Measurements from ENCODE around the gene HIVEP3.

HIVEP3 gene

DNA sequence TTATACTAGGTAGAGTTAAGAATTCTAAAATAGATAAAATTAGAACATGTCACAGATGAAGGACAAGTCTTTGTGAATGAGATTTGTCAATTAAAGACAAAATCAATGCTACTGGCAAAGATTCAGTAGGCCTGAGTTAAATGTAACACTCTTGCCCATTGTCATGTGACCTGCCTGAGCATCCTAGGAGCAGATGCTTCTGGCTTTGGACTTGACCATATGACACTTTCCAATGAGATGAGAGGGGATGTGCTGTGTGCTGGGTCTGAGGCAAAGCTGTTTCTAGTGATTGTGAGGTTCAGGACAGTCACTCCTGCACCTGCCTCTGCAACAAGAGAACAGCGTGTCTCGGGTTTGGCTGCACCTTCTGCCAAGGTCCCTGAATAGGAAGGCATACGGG, 144.9 kb downstream of the HIVEP3 start:
- Histone ChIP-seq H3K4me1 (ENCODE audit: low read depth, poor library complexity, severe bottlenecking) (no peaks in the 10 kb centered on the region), H3K79me2 (ENCODE audit: insufficient read depth, low read depth) (no peaks in the 10 kb centered on the region)

GRCh38 chr1:41773144-41773591, 145.6 kb downstream of the HIVEP3 start:
- no peak overlapping the region for H3K9ac ChIP-seq
- no peaks in the 10 kb centered on the region for H3K4me1 ChIP-seq (ENCODE audit: low read depth, poor library complexity, severe bottlenecking)
- TF ChIP-seq, protein P1, sequence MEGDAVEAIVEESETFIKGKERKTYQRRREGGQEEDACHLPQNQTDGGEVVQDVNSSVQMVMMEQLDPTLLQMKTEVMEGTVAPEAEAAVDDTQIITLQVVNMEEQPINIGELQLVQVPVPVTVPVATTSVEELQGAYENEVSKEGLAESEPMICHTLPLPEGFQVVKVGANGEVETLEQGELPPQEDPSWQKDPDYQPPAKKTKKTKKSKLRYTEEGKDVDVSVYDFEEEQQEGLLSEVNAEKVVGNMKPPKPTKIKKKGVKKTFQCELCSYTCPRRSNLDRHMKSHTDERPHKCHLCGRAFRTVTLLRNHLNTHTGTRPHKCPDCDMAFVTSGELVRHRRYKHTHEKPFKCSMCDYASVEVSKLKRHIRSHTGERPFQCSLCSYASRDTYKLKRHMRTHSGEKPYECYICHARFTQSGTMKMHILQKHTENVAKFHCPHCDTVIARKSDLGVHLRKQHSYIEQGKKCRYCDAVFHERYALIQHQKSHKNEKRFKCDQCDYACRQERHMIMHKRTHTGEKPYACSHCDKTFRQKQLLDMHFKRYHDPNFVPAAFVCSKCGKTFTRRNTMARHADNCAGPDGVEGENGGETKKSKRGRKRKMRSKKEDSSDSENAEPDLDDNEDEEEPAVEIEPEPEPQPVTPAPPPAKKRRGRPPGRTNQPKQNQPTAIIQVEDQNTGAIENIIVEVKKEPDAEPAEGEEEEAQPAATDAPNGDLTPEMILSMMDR (conservative IDR thresholded peaks at IDR 0.05; ENCODE audit: low read depth, low read length) = no peak
- H3K79me2 ChIP-seq (ENCODE audit: insufficient read depth, low read depth) = no peaks in the 10 kb centered on the region
- no peaks in the 10 kb centered on the region for H3K36me3 ChIP-seq (ENCODE audit: insufficient read depth)
- H3K27ac ChIP-seq = no peak overlapping the region
- no peaks in the 10 kb centered on the region for H3K27me3 ChIP-seq (ENCODE audit: insufficient read depth, low read depth)
- no peak overlapping the region for H3K4me2 ChIP-seq
- no peaks in the 10 kb centered on the region for H4K20me1 ChIP-seq (ENCODE audit: insufficient read depth)
- H3K4me3 ChIP-seq (IDR thresholded peaks at IDR 0.05; ENCODE audit: insufficient read depth, low read depth, low read length) = no peak overlapping the region
- no peak overlapping the region for H2AFZ ChIP-seq (ENCODE audit: low read depth)

More for the DNA sequence above, 144.9 kb downstream of the HIVEP3 start:
- H3K4me2 ChIP-seq = no peak overlapping the region
- H3K27ac ChIP-seq = no peak overlapping the region
- no peaks in the 10 kb centered on the region for H3K27me3 ChIP-seq (ENCODE audit: insufficient read depth, low read depth)
- H4K20me1 ChIP-seq (ENCODE audit: insufficient read depth) = no peaks in the 10 kb centered on the region
- no peak overlapping the region for H3K4me3 ChIP-seq (IDR thresholded peaks at IDR 0.05; ENCODE audit: insufficient read depth, low read depth, low read length)
- H3K9ac ChIP-seq = no peak overlapping the region
- no peaks in the 10 kb centered on the region for H3K36me3 ChIP-seq (ENCODE audit: insufficient read depth)
- TF ChIP-seq, protein P1 (conservative IDR thresholded peaks at IDR 0.05; ENCODE audit: low read depth, low read length) = no peak
- no peak overlapping the region for H2AFZ ChIP-seq (ENCODE audit: low read depth)

GRCh38 chr1:41769068-41769467, 149.7 kb downstream of the HIVEP3 start:
- Histone ChIP-seq H3K4me2 (no peak overlapping the region), H3K27ac (no peak overlapping the region), H3K27me3 (ENCODE audit: insufficient read depth, low read depth) (no peaks in the 10 kb centered on the region), H3K9ac (no peak overlapping the region), H4K20me1 (ENCODE audit: insufficient read depth) (no peaks in the 10 kb centered on the region), H3K36me3 (ENCODE audit: insufficient read depth) (no peaks in the 10 kb centered on the region), H3K4me1 (ENCODE audit: low read depth, poor library complexity, severe bottlenecking) (no peaks in the 10 kb centered on the region), H3K4me3 (IDR thresholded peaks at IDR 0.05; ENCODE audit: insufficient read depth, low read depth, low read length) (no peak overlapping the region), H3K79me2 (ENCODE audit: insufficient read depth, low read depth) (no peaks in the 10 kb centered on the region), H2AFZ (ENCODE audit: low read depth) (no peak overlapping the region)
- TF ChIP-seq, protein P1 (conservative IDR thresholded peaks at IDR 0.05; ENCODE audit: low read depth, low read length) = no peak

DNA sequence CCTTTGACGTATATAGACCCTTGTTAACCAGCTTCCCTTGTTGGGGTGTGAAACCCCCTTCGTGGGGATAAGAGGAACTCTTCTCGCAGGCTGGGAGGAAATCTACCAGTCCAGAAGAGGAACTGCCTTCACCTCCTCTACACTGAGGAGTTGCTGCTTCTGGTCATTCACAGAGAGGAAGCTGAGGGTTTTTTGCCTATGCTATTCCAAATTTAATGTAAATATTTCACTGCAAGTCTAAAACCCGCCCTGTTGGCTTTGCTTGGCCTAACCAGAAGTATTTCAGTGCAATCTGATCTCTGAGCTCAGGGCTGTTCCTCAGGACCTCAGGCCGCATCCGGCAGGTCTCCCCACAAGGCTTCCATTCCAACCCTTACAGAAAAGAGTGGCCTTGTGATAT, 150.1 kb downstream of the HIVEP3 start:
- TF ChIP-seq, protein P1 (conservative IDR thresholded peaks at IDR 0.05; ENCODE audit: low read depth, low read length) = no peak
- H3K27ac ChIP-seq = no peak overlapping the region
- H3K27me3 ChIP-seq (ENCODE audit: insufficient read depth, low read depth) = no peaks in the 10 kb centered on the region
- no peak overlapping the region for H3K9ac ChIP-seq
- H4K20me1 ChIP-seq (ENCODE audit: insufficient read depth) = no peaks in the 10 kb centered on the region
- H3K4me1 ChIP-seq (ENCODE audit: low read depth, poor library complexity, severe bottlenecking) = no peaks in the 10 kb centered on the region
- H2AFZ ChIP-seq (ENCODE audit: low read depth) = no peak overlapping the region
- H3K79me2 ChIP-seq (ENCODE audit: insufficient read depth, low read depth) = no peaks in the 10 kb centered on the region
- no peaks in the 10 kb centered on the region for H3K36me3 ChIP-seq (ENCODE audit: insufficient read depth)
- no peak overlapping the region for H3K4me3 ChIP-seq (IDR thresholded peaks at IDR 0.05; ENCODE audit: insufficient read depth, low read depth, low read length)
- no peak overlapping the region for H3K4me2 ChIP-seq

Measured in KMS-11 (cell line).